Activated CD4-positive, alpha-beta T cell treated with anti-CD3 and anti-CD28 coated beads, Interleukin-2, amount 50 U/mL, for 4 hours (primary cell): ENCODE measurements around the gene PHLDA3.

Source experiments
- DNase-seq, 2 experiments: peaks; one replicate each; pipeline ENCODE4 v3.0.0-alpha.2; 2020

The PHLDA3 gene

DNA sequence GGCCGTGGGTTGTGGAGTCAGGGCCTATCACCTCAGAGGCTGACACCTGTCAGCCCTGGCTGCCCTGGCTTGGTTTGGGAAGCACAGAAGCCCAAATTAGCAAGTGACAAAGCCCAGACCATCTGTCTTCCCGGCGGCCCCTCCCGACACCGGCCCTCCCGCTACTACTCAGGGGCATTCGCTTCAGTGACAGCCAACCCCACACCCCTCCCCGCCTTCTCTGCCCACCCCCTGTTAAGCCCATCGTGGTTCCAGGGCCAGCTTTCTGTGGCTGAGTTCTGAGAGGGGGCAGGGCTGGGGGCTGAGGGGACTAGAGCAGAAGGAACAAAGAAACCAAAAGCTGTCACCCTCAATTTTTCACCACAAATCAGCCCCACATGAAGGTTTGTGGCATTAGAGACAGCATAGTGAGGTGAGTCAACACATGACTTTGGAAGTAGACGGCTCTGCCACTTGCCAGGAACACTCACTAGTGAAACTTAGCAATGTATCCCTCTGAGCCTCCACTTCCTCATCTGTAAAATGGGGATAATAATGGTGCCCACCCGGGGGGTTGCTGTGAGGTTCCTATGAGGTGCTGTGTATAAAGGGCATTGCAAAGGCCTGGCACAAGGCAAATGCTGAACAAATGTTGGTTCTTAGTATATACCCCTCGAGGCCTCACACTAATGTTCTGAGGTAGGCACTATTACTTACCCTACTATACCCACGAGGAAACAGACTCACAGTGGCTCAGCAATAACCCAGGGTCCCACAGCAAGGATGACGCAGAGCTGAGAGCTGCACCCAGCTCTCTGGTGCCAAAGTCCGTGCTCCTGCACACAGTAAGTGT, 42.3 kb downstream of the PHLDA3 start:
- DNase-seq: no peak

DNA sequence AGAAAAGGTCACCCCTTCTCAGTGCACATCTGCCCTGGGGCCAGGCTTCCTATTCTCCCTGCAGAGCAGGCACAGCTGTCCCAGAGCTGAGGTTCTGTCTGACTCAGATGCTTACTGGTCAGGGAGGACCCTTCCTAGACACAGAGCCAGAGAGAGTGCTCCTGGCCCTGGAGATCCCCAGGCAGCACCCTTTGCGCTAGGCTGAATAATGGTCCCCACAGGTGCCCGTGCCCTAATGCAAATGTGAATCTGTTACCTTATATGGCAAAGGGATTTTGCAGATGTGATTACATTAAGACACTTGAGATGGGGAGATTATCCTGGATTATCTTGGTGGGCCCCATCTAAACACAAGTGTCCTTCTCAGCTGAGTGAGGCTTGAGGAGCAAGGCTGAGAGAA, 44.8 kb downstream of the PHLDA3 start:
- no peak for DNase-seq

GRCh38 chr1:201423655-201424054, 45.3 kb downstream of the PHLDA3 start:
- DNase-seq: no peak

- no peak for DNase-seq
Observed at GRCh38 chr1:201422436-201423030, 46.5 kb downstream of the PHLDA3 start.

DNA sequence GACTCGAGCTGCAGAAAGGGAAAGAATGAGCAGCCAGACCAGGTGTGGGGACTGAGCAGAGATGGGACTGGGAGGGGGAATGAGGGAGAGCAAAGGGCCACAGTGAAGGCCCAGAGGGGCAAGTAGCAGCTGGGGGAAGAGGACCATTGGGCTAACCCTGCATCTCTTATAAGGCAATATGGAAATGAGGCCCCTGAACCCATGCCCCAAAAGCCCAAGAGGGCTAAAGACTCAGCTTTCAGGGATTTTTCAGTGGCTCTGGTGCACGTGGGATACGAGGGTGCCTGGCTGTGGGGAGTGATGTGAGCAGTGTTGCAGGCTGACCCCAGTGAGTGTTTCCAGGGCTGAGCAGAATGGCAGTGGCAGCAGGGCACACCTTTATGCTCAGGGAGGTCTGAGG, 47.0 kb downstream of the PHLDA3 start:
- DNase-seq: no peak

GRCh38 chr1:201421041-201421440, 47.9 kb downstream of the PHLDA3 start:
- DNase-seq: no peak

- DNase-seq: no peak
Observed at GRCh38 chr1:201420608-201421002, 48.4 kb downstream of the PHLDA3 start.

DNA sequence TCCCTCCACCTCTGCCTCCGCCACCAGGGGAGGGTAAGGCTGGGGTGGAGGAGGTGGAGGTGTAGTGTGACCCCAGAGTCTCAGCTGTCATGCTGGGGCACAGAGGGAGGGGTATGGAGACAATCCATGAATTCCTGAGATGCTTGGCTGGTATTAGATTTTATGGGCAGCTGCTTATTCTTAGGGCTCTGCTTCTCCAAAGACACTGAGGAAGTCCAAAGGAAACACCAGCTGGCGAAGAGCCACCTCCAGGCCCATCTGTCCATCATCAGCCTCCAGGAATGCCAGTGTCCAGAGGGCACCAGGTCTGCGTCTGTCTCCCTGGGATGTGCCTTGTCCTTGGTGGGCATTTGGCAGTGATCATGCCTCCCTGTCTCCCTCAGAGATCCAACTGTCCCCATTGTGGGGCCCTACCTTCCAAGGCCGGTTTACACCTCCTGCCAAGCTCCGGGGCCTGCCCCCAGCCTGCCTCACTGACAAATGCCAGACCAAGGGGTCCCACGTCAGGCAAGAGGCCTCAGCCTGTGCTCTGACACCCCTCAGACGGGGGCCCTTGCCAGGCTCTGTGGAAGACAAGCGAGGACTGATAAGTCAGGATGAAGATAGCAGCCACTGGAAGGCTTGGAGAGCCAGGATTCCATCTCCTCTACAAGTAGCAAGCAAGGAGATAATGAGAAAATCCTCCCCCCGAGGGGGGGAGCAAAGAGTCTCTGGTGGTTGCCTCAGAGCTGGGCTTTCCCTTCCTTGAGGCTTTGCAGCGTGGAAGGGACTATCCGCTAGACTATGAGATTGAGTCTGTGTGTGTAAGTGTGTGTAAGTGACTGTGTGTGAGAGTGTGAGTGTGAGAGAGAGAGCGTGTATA, 49.0 kb downstream of the PHLDA3 start:
- no peak for DNase-seq

DNA sequence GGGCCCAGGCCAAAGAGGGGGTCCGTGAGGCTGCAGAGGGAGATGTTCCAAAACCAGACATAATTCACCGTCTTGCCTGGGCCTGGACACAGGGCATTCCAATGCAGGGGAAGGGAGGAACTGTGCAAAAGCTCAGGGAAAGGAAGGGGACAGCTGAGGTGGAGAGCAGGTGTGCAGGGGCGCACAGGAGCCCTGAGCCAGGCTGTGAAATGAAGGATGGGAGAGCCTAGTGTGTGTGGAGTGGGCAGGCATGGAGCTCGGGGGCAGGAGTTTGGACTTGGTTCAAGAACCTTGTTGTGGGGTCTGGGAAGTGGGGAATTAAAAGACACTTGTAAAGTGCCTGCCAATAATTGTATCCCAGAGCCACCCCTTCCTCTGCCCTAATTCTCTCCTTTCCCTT, 49.7 kb downstream of the PHLDA3 start:
- no peak for DNase-seq

- no peak for DNase-seq
Observed at GRCh38 chr1:201418461-201418860, 50.5 kb downstream of the PHLDA3 start.
